Activated naive CD4-positive, alpha-beta T cell treated with anti-CD3 and anti-CD28 coated beads for 36 hours (primary cell): Measurements from ENCODE around the gene MEN1. TPM values are rescaled to one million over a fixed set of nuclear protein-coding genes. Genes with fewer than 3 reads are reported as not detected.

Source experiments
- CTCF ChIA-PET: fragments of 350-600 bp; sonication (Branson Sonifier 250); formaldehyde crosslinking; loops from one replicate; lab custom pipeline; 2021; ENCODE audit warnings: antibody characterized with exemption; lab: Charles Lee
- DNase-seq: peaks from one replicate; pipeline ENCODE4 v3.0.0-alpha.2; 2020
- H3K27ac Mint-ChIP-seq: one replicate; pipeline ENCODE4 v1.8.0; 2021; ENCODE audit warnings: mild to moderate bottlenecking, mixed read lengths
- H3K27me3 Mint-ChIP-seq: one replicate; pipeline ENCODE4 v1.8.0; 2021; ENCODE audit warnings: low read depth, mixed read lengths
- H3K36me3 Mint-ChIP-seq: one replicate; pipeline ENCODE4 v1.8.0; 2021; ENCODE audit warnings: low read depth, mixed read lengths
- H3K4me1 Mint-ChIP-seq: one replicate; pipeline ENCODE4 v1.8.0; 2021; ENCODE audit warnings: low read depth, mixed read lengths
- H3K4me3 Mint-ChIP-seq: one replicate; pipeline ENCODE4 v1.8.0; 2021; ENCODE audit warnings: mild to moderate bottlenecking, moderate library complexity, mixed read lengths
- H3K9me3 Mint-ChIP-seq: one replicate; pipeline ENCODE4 v1.8.0; 2021; ENCODE audit warnings: mixed read lengths
- intact Hi-C: fragments of 100-400 bp; cut with micrococcal nuclease; formaldehyde crosslinking; loops from one replicate; pipeline ENCODE4 v1.15.1; 2023
- total RNA-seq, 2 experiments: library from RNA; stranded (reverse); gene quantifications; one replicate each; pipeline ENCODE4 v1.2.3, GENCODE V29; 2021

MEN1 gene
- total RNA-seq, 2 experiments from 2014 or later = 23.9 TPM

DNA sequence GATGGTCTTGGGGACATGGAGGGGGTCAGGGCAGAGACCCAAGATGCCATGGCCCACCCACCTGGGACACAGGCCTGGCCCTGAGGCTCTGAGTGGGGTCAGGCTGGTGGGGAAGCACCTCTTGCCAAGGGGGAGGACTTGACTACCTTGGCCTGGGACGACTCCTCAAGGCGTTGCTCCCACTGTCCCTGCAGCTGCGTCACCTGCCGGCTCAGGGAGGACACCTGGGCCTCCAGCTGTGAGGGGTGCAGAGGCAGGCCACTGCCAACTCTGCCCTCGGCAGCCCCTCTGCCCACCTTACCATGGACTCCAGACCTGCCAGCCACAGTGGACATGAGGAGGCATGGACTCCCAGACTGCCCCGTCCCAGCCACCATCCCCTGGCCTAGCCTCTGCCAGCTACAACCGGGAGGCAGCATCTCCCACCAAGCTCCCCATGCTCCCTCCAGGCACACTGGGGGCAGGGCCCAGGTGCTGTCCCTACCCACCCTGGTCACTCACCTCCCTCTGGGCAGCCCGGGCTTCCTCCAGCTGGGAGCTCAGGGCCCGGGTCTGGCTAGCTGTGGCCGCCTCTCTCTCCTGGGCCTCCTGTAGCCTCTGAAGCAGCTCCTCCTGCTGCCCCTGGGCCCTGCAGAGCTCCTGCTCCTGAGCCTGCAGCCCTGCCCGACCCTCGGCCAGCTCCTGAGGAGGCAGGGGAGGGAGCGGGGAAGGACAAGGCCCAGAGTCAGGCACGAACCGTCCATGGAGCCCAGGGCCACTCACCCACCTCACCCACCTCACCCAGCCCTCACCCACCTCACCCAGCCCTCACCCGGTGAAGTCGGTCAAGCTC, 25.5 kb upstream of the MEN1 start:
- DNase-seq = no peak
- H3K4me3 Mint-ChIP-seq = no peak overlapping the region
- CTCF ChIA-PET = no interaction called here
- H3K4me1 Mint-ChIP-seq = no peaks in the 10 kb centered on the region
- intact Hi-C loops = no loop called here
- H3K9me3 Mint-ChIP-seq = no peaks in the 10 kb centered on the region
- no peak overlapping the region for H3K27ac Mint-ChIP-seq
- H3K36me3 Mint-ChIP-seq = no peaks in the 10 kb centered on the region
- H3K27me3 Mint-ChIP-seq = no peaks in the 10 kb centered on the region

DNA sequence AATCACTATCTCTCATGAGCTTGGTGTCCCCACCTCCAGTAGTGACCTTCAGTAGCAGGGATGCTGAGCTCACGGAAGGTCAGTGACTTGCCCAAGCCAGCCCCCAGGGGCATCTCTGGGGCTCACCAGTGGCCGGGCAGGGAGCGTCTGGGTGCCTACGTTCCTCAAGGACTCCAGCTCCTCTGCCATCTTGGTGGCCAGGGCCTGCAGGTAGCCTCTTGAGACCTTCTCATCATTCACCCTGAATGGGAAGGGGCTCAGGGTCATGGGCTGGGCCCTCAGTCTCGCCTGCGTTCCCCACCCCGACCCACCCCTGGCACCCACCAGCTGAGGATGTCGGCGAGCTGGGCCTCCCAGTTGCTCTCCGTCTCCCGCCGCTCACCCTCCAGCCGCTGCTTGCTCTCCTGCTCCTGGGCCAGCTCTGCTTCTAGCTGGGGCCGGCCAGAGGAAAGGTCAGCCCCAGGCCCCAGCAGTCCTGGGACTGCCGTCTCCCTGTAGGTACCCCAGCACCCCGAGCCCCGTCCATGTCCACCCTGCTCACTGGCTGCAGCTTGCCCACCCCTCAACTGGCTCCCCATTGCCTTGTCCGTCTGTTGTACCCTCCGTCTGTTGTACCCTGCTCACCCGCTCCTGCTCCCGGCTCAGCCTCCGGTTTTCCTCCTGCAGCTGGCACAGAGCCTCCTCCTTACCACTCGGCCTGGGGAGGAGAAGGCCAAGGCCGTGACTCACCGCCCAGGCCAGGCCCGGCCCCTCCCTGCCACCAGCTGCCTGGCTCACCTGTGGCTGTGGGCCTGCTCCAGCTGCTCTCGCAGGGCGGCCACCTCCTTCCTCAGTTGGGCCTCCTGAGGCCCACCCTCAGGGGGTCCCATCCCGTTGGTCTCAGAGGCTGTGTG, 24.6 kb upstream of the MEN1 start:
- Mint-ChIP-seq H3K9me3 (no peaks in the 10 kb centered on the region), H3K27me3 (no peaks in the 10 kb centered on the region), H3K4me3 (no peak overlapping the region), H3K27ac (no peak overlapping the region), H3K4me1 (no peaks in the 10 kb centered on the region), H3K36me3 (no peaks in the 10 kb centered on the region)
- DNase-seq = no peak
- intact Hi-C loops = no loop called here
- CTCF ChIA-PET = interaction anchor here (0.7 to 1.1 kb wide), 3 partner anchors 9 to 40 kb away, joined by 3 to 8 read pairs (median 3); partner anchors contain the start of gene CDC42BPG

DNA sequence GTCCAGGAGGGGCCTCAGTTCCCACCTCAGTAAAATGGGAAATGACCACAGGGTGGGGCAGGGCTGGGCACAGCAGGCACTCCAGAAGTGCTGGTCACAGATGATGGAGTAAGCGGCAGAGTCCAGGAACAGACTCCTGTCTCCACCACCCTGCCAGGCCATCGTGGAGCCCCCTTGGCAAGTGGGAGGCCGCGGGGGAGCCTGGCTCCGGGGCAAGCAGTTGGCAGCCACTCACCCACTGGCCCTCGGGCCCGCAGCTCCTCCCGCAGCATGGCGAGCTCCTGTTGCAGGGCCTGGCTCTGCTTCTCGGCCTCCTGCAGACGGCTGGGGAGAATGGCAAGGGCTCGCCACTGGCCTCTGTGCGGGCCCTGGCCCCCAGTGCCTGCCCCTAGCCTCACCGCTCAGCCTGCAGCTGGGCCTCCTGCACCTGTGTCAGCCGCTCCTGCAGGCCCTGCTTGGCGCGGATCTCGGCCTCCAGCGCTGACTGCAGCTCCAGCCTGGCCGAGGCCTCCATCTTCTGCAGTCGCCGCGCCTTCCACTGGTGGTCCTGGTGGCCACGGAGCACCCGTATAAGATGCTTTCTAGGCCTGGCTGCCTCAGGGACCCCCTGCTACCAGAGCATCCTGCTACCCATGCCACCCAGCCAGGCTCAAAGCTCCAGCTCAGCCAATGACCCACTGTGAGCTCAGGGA, 23.8 kb upstream of the MEN1 start:
- Mint-ChIP-seq H3K36me3 (no peaks in the 10 kb centered on the region), H3K9me3 (no peaks in the 10 kb centered on the region), H3K4me3 (no peak overlapping the region), H3K4me1 (no peaks in the 10 kb centered on the region), H3K27ac (no peak overlapping the region), H3K27me3 (no peaks in the 10 kb centered on the region)
- CTCF ChIA-PET = interaction anchor here (0.7 to 1.1 kb wide), 3 partner anchors 9 to 39 kb away, joined by 3 to 8 read pairs (median 3); partner anchors contain the start of gene CDC42BPG
- DNase-seq = no peak
- intact Hi-C loops = no loop called here

DNA sequence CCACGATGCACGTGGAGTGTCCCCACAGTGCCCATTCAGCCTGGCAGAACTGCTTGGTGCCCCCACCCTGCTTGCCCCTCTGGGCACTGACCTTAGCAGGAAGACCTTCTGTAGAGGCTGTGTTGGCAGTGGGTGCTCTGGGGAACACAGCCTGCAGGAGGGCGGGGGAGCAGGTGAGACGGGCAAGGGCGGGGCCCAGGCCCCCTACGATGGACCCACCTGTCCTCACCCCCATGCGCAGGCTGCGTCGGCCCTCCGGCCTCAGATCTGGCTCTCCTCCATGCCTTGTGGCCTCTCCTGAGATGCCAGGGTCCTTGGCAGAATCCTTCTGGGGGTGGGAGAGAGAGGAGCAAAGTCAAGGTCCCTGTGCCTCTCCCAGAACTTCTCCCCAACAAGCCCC, 23.2 kb upstream of the MEN1 start:
- no peaks in the 10 kb centered on the region for H3K4me1 Mint-ChIP-seq
- no peaks in the 10 kb centered on the region for H3K36me3 Mint-ChIP-seq
- no peaks in the 10 kb centered on the region for H3K27me3 Mint-ChIP-seq
- CTCF ChIA-PET = interaction anchor here (0.6 kb wide), 2 partner anchors 93 to 389 kb away, joined by 3 read pairs; no protein-coding TSS in a partner anchor
- H3K4me3 Mint-ChIP-seq = no peak overlapping the region
- intact Hi-C loops = no loop called here
- H3K27ac Mint-ChIP-seq = no peak overlapping the region
- DNase-seq = no peak
- H3K9me3 Mint-ChIP-seq = no peaks in the 10 kb centered on the region

DNA sequence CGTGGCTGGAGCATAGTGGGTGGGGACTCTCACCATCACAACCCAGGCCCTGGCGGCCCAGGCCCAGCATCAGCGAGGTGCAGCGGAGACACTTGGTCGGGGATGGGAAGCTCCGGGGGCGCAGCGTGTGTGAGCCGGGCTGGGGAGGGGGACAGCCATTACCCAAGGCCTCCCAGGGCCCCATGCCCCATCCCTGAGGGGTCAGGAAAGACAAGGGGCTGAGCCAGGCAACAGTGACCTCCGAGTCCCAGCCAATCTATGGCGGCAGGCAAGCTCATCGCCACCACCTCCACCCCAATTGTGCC, 22.8 kb upstream of the MEN1 start:
- CTCF ChIA-PET = interaction anchor here (0.6 kb wide), 2 partner anchors 94 to 389 kb away, joined by 3 read pairs; no protein-coding TSS in a partner anchor
- no peak overlapping the region for H3K27ac Mint-ChIP-seq

DNA sequence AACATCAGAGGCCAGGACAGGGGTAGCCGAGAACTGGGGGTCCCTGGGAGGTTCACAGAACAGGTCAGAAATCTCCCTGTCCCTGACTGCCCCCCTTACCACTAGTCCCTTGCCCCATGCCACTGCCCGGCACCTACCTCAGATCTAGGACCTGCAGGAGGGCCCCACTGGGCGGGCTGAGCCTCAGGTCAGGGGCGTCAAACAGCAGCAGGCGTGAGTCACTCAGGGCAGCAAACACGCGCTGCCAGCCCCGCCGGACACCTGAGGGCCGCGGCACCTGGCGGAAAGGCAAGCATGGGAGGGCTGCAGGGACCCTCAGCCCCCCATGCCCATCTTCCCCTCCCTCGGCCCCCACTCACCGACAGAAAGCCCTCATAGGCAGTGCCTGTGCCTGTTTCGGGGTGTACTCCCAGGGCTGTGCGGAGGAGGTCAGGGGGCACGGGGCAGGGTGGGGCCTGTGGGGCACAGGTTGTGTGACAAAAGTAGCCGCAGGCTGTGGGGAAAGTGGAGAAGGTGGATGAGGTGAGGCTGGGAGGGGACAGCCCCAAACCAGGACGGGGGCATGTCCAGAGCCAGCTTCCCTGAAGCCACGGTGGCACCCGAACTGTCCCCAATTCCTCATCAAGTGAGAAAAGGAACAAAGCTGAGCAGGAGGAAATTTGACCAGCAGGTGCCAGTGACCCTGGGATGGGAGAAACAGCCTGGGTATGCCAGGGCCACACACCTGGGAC, 22.3 kb upstream of the MEN1 start:
- H3K27me3 Mint-ChIP-seq = no peaks in the 10 kb centered on the region
- no peaks in the 10 kb centered on the region for H3K4me1 Mint-ChIP-seq
- CTCF ChIA-PET = interaction anchor here (0.6 kb wide), 2 partner anchors 94 to 388 kb away, joined by 3 read pairs; no protein-coding TSS in a partner anchor
- H3K9me3 Mint-ChIP-seq = no peaks in the 10 kb centered on the region
- H3K36me3 Mint-ChIP-seq = no peaks in the 10 kb centered on the region
- DNase-seq = no peak
- intact Hi-C loops = no loop called here
- H3K4me3 Mint-ChIP-seq = no peak overlapping the region
- H3K27ac Mint-ChIP-seq = no peak overlapping the region

More for the DNA sequence above, 22.8 kb upstream of the MEN1 start:
- no peaks in the 10 kb centered on the region for H3K4me1 Mint-ChIP-seq
- intact Hi-C loops = no loop called here
- no peaks in the 10 kb centered on the region for H3K27me3 Mint-ChIP-seq
- no peak for DNase-seq
- no peak overlapping the region for H3K4me3 Mint-ChIP-seq
- no peaks in the 10 kb centered on the region for H3K36me3 Mint-ChIP-seq
- no peaks in the 10 kb centered on the region for H3K9me3 Mint-ChIP-seq

DNA sequence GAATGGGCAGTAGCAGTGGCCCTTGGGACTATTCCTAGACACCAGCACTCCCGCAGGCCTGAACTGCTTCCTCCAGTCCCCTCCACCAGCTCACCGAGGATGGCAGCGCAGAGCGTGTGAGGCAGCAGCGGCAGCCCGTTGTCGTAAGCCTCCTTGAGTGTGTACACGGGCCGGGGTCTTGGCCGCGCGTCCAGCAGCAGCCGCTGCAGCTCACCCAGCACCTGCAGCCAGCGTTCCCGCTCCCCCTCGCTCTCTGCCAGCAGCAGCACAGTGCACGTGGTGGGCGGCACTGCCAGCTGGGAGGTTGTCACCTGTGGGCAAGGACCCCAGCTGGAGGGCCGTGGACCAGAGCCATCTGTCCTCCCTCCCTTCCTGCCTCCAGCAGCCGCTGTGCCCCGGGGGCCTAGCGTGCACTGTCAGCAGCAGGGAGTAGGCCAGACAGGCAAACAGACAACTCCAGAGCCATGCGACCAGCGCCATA, 21.1 kb upstream of the MEN1 start:
- Mint-ChIP-seq H3K9me3 (no peaks in the 10 kb centered on the region), H3K27me3 (no peaks in the 10 kb centered on the region), H3K4me3 (no peak overlapping the region), H3K36me3 (no peaks in the 10 kb centered on the region), H3K27ac (no peak overlapping the region), H3K4me1 (no peaks in the 10 kb centered on the region)
- no peak for DNase-seq
- intact Hi-C loops = no loop called here
- CTCF ChIA-PET = no interaction called here

DNA sequence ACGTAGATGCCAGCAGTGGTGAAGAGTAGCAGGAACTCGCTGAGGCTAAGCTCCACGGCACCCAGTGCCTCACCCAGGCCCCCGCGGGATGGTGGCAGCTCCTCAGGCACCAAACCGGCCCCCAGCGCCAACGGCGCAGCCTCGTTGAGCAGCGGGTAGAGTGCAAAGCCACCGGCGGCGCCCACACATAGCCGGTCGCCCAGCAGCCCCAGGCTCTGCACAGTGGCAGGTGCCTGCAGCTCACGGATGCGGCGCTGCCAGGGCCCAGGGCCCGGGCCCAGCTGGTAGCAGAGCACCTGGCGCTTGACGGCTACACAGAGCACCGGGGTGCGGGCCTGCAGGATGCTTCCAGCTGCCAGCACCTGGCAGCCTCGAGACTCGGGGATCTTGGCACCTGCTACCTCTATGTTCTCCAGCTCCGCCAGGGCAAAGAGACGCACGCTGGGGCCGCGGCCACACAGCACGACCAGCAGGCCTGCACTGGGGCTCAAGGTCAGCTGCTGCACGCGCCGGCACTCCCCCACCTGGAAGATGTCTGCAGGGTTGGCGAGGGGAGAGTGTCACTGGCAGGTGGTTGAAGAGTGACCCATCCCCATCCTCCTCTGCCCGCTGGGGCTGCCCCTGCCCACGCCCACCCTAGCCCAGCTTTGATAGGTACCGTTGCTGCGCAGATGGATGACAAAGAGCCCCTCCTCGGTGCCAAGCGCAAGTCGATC, 19.3 kb upstream of the MEN1 start:
- CTCF ChIA-PET = no interaction called here

DNA sequence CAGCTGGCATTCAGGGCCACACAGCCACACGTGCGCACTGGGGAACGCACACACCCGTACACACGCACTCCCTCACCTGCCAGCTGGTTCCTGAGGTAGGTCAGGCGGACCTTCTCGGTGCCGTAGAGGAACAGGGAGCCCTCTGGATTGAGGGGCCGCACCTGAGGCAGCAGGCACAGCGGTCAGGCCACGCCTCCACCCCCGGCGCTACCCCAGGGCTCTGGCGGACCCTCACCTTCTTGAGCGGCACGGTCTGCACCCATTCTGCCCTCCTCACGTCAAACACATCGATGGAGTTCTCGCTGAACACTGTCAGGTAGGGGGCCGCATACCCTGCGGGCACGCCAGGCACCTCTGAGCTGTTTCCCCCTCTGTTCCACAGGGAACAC, 17.1 kb upstream of the MEN1 start:
- H3K4me3 Mint-ChIP-seq = no peak overlapping the region
- no peaks in the 10 kb centered on the region for H3K36me3 Mint-ChIP-seq
- H3K4me1 Mint-ChIP-seq = no peaks in the 10 kb centered on the region
- CTCF ChIA-PET = no interaction called here
- DNase-seq = no peak
- intact Hi-C loops = no loop called here
- H3K27ac Mint-ChIP-seq = no peak overlapping the region
- H3K27me3 Mint-ChIP-seq = no peaks in the 10 kb centered on the region
- H3K9me3 Mint-ChIP-seq = no peaks in the 10 kb centered on the region

More for the DNA sequence above, 19.3 kb upstream of the MEN1 start:
- H3K27me3 Mint-ChIP-seq = no peaks in the 10 kb centered on the region
- intact Hi-C loops = no loop called here
- no peak for DNase-seq
- no peaks in the 10 kb centered on the region for H3K9me3 Mint-ChIP-seq
- no peaks in the 10 kb centered on the region for H3K4me1 Mint-ChIP-seq
- no peak overlapping the region for H3K4me3 Mint-ChIP-seq
- H3K27ac Mint-ChIP-seq = no peak overlapping the region
- H3K36me3 Mint-ChIP-seq = no peaks in the 10 kb centered on the region

DNA sequence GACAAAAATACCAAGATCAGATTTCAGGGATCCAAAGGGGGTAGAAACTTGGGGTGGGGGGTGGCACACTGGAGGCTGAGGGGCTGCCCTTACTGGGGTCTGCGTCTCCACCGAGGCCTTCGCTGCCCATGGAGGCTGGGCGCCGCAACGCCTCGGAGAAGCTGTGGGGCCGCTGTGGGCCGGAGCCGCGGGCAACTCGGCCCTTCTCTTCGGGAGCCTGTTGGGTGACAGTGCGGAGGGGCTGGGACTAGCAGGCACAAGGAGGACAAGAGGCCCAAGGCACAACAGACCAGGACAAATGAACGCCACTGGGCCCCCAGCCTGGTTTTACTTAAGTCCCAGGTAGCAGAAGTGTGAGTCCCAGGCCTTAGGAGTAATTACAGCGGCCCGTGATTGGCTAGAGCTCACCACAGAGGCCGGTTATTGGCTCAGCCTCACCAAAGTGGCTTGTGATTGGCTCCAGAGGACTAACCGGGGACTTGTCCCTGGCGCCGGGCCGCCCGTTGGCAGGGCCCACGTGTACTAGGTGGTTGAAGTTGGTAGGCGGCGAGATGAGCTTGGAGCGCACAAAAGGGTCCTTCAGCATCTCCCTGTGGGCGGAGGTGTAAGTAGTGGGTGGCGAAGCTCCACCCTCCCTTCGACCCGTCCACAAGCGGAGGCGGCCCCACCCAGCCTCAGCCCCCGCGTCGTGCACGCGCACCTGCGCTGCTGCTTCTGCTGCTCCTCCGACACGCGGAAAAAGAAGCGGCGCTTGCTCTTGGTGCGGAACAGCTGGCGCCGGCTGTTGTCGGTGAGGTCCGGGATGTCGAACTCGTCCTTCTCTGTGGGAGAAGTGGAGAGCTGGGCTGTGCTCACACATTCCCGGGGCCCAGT, 16.5 kb upstream of the MEN1 start:
- no peaks in the 10 kb centered on the region for H3K27me3 Mint-ChIP-seq
- H3K27ac Mint-ChIP-seq = no peak overlapping the region
- DNase-seq = no peak
- H3K4me3 Mint-ChIP-seq = no peak overlapping the region
- no peaks in the 10 kb centered on the region for H3K4me1 Mint-ChIP-seq
- CTCF ChIA-PET = no interaction called here
- H3K36me3 Mint-ChIP-seq = no peaks in the 10 kb centered on the region
- H3K9me3 Mint-ChIP-seq = no peaks in the 10 kb centered on the region
- intact Hi-C loops = no loop called here
